Anterior cingulate cortex (tissue), 58 donors: Measurements from ENCODE around the gene RSRC1.

ENCODE experiments used
- DNase-seq, 58 donors: peaks; one replicate each; lab custom pipeline; 2025; lab: John Stamatoyannopoulos, UW

Gene RSRC1

GRCh38 chr3:158447408-158447807, 337.5 kb downstream of the RSRC1 start:
- DNase-seq: no peak

- no peak for DNase-seq
These were observed 341.6 kb downstream of the RSRC1 start for GRCh38 chr3:158451405-158452055.

- no peak for DNase-seq
These were observed 342.4 kb downstream of the RSRC1 start for GRCh38 chr3:158452334-158452733.

- no peak for DNase-seq
These were observed 343.1 kb downstream of the RSRC1 start for GRCh38 chr3:158453004-158453403.

GRCh38 chr3:158453865-158454264, 344.0 kb downstream of the RSRC1 start:
- no peak for DNase-seq

GRCh38 chr3:158455406-158455805, 345.5 kb downstream of the RSRC1 start:
- no peak for DNase-seq

- DNase-seq: no peak
These were observed 346.2 kb downstream of the RSRC1 start for GRCh38 chr3:158456114-158456513.

GRCh38 chr3:158458464-158458863, 348.6 kb downstream of the RSRC1 start:
- no peak for DNase-seq

- no peak for DNase-seq
These were observed 351.0 kb downstream of the RSRC1 start for GRCh38 chr3:158460926-158461325.

GRCh38 chr3:158463556-158463955, 353.7 kb downstream of the RSRC1 start:
- no peak for DNase-seq

GRCh38 chr3:158465074-158465473, 355.2 kb downstream of the RSRC1 start:
- no peak for DNase-seq

- no peak for DNase-seq
These were observed 361.2 kb downstream of the RSRC1 start for GRCh38 chr3:158470944-158471638.

GRCh38 chr3:158471639-158472294, 361.9 kb downstream of the RSRC1 start:
- DNase-seq: no peak

- no peak for DNase-seq
These were observed 369.2 kb downstream of the RSRC1 start for GRCh38 chr3:158479051-158479450.

- DNase-seq: no peak
These were observed 373.9 kb downstream of the RSRC1 start for GRCh38 chr3:158483701-158484235.

- DNase-seq: no peak
These were observed 376.3 kb downstream of the RSRC1 start for GRCh38 chr3:158486200-158486599.

GRCh38 chr3:158488670-158489069, 378.8 kb downstream of the RSRC1 start:
- DNase-seq: no peak

- DNase-seq: no peak
These were observed 379.3 kb downstream of the RSRC1 start for GRCh38 chr3:158489181-158489580.

- peak in 1 of 58 donors; percentile 5 for DNase-seq
These were observed 382.1 kb downstream of the RSRC1 start for GRCh38 chr3:158491968-158492367.

GRCh38 chr3:158492685-158493084, 382.8 kb downstream of the RSRC1 start:
- peak in 11 of 58 donors; percentile 0 to 42 (median 2) for DNase-seq

- DNase-seq: no peak
These were observed 384.0 kb downstream of the RSRC1 start for GRCh38 chr3:158493931-158494330.
